ENCODE measurements around the gene HOXB4.

- TF ChIP-seq, protein P1, sequence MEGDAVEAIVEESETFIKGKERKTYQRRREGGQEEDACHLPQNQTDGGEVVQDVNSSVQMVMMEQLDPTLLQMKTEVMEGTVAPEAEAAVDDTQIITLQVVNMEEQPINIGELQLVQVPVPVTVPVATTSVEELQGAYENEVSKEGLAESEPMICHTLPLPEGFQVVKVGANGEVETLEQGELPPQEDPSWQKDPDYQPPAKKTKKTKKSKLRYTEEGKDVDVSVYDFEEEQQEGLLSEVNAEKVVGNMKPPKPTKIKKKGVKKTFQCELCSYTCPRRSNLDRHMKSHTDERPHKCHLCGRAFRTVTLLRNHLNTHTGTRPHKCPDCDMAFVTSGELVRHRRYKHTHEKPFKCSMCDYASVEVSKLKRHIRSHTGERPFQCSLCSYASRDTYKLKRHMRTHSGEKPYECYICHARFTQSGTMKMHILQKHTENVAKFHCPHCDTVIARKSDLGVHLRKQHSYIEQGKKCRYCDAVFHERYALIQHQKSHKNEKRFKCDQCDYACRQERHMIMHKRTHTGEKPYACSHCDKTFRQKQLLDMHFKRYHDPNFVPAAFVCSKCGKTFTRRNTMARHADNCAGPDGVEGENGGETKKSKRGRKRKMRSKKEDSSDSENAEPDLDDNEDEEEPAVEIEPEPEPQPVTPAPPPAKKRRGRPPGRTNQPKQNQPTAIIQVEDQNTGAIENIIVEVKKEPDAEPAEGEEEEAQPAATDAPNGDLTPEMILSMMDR (IDR thresholded peaks at IDR 0.05; ENCODE audit: low read depth, low read length): no peak
- TF ChIP-seq EZH2phosphoT487 (IDR thresholded peaks at IDR 0.05; ENCODE audit: low read depth): no peak
Observed at GRCh38 chr17:48568499-48569239, 9.5 kb downstream of the HOXB4 start.
